GM10248 (cell line): Measurements from ENCODE around the gene RMND5B.

Experiments used
- CTCF ChIA-PET: fragments of 300-600 bp; sonication (Branson Sonifier 250); formaldehyde crosslinking; extraction: SDS; loops from one replicate; lab custom pipeline; 2021; ENCODE audit warnings: antibody characterized with exemption; lab: Yijun Ruan, JAX
- POLR2A ChIA-PET: fragments of 350-650 bp; sonication (Branson Sonifier 250); formaldehyde crosslinking; extraction: SDS; loops from one replicate; lab custom pipeline; 2020; ENCODE audit warnings: antibody characterized with exemption; lab: Yijun Ruan, JAX
- DNase-seq: peaks from one replicate; pipeline ENCODE4 v3.0.0; 2012; ENCODE audit errors: extremely low spot score
- TF ChIP-seq, protein P1 (sequence below): IDR thresholded peaks from 2 replicates; pipeline ENCODE4 v1.5.1; 2012; ENCODE audit warnings: mild to moderate bottlenecking, low read depth; ENCODE audit errors: extremely low read depth, missing control alignments, control extremely low read depth

RMND5B gene

DNA sequence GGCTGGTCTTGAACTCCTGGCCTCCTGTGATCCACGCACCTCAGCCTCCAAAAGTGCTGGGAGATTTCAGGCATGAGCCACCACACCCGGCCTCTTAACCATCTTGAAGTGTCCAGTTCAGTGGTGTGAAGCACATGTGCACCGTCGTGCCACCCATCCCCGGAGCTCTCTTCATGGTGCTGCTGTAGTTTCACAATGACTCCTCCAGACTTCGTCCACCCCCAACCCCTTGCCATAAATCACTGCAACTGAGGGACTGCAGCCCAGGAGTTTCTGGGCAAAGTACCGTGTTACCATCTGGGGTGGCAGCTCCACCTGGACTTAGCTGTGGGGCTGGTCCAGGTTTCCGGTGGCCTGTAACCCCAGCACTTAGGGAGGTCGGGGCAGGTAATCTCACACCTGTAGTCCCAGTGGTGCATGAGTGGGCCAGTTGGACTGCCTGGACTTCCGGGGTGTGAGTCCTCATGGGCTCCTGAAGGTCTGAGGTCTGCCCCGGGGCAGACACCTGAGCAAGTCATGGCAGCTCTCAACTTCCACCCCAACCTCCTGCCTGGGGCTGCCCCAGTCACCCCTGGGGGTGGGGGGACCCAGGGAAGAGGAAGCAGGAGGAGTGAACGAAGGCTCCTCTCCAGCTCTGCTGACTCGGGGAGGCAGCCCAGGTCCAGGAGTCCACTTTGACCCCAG, 24.1 kb upstream of the RMND5B start:
- CTCF ChIA-PET = interaction anchor here (1.2 to 3.5 kb wide), 6 partner anchors 9 to 57 kb away, joined by 3 to 30 read pairs (median 4); no protein-coding TSS in a partner anchor
- no peak for DNase-seq
- POLR2A ChIA-PET = no interaction called here

DNA sequence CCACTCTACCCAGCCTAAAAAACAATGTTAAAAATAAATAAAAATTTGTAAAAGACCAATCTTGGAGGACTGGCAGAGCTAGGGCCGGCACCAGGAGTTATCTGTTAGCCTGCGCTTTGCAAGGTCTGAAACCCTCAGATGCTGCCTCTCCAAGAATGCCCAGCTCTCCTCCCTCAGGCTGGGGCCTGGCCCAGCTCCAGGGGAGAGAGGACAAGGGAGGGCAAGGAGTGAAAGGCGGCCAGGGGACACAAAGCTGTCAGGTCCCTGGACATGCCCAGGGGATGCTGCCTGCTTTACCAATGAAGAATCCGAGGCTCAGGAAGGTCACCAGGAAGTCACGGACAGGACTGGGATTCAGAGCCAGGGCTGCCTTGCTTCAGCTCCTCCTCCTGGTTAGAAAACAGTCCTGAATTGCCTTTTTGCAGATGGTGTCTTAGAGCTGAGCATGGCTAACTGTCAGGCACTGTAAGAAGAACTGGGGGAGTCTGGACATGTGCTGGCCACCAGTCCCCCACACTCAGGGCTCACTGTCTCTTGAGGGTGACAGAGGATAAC, 23.0 kb upstream of the RMND5B start:
- DNase-seq = no peak
- TF ChIP-seq, protein P1, sequence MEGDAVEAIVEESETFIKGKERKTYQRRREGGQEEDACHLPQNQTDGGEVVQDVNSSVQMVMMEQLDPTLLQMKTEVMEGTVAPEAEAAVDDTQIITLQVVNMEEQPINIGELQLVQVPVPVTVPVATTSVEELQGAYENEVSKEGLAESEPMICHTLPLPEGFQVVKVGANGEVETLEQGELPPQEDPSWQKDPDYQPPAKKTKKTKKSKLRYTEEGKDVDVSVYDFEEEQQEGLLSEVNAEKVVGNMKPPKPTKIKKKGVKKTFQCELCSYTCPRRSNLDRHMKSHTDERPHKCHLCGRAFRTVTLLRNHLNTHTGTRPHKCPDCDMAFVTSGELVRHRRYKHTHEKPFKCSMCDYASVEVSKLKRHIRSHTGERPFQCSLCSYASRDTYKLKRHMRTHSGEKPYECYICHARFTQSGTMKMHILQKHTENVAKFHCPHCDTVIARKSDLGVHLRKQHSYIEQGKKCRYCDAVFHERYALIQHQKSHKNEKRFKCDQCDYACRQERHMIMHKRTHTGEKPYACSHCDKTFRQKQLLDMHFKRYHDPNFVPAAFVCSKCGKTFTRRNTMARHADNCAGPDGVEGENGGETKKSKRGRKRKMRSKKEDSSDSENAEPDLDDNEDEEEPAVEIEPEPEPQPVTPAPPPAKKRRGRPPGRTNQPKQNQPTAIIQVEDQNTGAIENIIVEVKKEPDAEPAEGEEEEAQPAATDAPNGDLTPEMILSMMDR = no peak
- POLR2A ChIA-PET = no interaction called here
- CTCF ChIA-PET = interaction anchor here (1.6 to 3.5 kb wide), 2 partner anchors 13 to 32 kb away, joined by 5 to 30 read pairs; no protein-coding TSS in a partner anchor

More for the DNA sequence above, 24.1 kb upstream of the RMND5B start:
- TF ChIP-seq, protein P1 = no peak

DNA sequence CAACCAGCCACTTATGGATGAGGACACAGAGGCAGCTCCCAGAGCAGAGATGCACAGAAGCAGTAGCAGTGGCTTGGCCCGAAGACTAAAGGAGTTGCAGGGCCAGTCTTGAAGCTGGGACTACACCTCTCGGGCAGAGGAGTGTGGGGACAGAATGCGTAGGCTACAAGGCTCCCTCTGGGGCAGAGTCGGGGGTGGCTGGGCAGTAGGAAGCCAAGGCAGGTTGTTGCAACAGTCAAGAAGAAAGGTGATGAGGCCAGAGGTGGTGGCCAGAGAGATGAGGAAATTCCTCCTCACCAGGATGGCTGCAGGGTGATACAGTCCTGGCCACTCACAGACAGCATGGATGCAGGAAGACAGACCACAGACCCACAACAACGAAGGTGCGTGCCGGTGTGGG, 22.4 kb upstream of the RMND5B start:
- TF ChIP-seq, protein P1 = no peak
- no peak for DNase-seq
- ChIA-PET POLR2A (no interaction called here), CTCF (interaction anchor here (1.6 to 3.5 kb wide), 2 partner anchors 13 to 32 kb away, joined by 5 to 30 read pairs; no protein-coding TSS in a partner anchor)

DNA sequence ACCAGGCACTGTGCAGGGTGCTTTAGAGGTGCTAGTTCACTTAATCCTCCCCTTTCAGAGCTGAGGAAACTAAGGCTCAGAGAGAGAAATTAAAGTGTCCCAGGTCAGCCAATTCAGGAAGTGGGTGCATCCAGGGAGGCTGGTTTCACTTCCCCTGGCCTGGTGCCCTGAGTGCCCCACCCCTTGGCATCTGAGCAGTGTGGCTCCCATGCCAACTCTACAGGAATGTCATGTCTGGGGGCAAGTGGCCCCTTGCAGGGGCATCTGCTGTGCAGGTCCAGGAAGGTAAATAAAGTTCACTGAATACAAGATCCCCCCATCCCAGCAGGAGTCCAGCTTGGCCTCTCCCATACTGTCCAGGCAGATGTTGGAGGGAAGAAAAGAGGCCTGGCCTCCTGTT, 21.8 kb upstream of the RMND5B start:
- no peak for DNase-seq
- TF ChIP-seq, protein P1 = no peak
- POLR2A ChIA-PET = no interaction called here
- CTCF ChIA-PET = interaction anchor here (1.6 to 3.5 kb wide), 2 partner anchors 12 to 33 kb away, joined by 5 to 30 read pairs; no protein-coding TSS in a partner anchor

DNA sequence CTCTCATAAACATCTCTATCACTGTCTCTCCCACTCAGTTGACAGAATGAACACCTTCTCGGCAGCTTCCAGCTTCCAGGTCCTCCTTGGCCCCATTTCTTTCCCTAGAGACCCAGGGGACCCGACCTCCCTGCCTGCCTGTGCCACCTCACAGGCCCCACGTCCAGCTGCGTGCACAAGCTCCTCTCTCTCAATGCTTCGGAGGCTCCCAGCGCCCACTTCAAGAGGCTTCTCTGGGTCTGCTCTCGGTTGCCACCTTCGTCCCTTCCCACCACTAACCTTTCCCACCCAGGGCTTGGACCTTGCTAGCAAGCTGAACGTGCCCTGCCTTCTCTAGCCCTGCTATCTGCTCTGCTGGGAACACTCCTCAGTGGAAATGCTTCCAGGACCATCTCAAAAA, 20.3 kb upstream of the RMND5B start:
- no peak for DNase-seq
- ChIA-PET POLR2A (no interaction called here), CTCF (interaction anchor here (1.2 to 1.9 kb wide), 3 partner anchors 10 to 34 kb away, joined by 3 to 11 read pairs (median 10); no protein-coding TSS in a partner anchor)
- TF ChIP-seq, protein P1 = no peak

DNA sequence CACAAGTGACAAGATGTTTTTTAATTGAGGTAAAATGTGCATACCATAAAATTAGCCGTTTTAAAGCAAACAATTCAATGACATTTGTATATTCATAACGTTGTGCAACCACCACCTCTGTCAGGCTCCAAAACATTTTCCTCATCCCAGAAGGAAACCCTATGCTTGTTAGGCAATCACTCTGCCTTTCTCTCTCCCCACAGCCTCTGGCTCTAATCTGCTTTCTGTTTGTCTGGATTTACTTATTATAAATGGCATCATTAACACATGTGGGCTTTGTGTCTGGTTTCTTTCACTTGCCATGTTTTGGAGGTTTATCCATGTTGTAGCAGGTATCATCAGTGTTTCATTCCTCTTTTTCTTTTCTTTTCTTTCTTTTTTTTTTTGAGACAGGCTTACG, 18.9 kb upstream of the RMND5B start:
- ChIA-PET CTCF (interaction anchor here (1.9 kb wide), 1 partner anchor 9 kb away, joined by 11 read pairs; no protein-coding TSS in a partner anchor), POLR2A (no interaction called here)
- TF ChIP-seq, protein P1 = no peak
- DNase-seq = no peak
